Activated CD4-positive, CD25-positive, alpha-beta regulatory T cell (primary cell): ENCODE results near the gene SRL.

Experiments used
- DNase-seq, 4 experiments: peaks; one replicate each; lab custom pipeline; 2025; lab: John Stamatoyannopoulos, UW

SRL gene

GRCh38 chr16:4200781-4201137 lies 41.1 kb downstream of the SRL start:
- no peak for DNase-seq

- DNase-seq, result peak in 1 of 4 experiments; percentile 6
These were observed 41.7 kb downstream of the SRL start for GRCh38 chr16:4200000-4200780.

- no peak for DNase-seq
These were observed 43.1 kb downstream of the SRL start for GRCh38 chr16:4198816-4199215.

GRCh38 chr16:4194661-4195060 lies 47.2 kb downstream of the SRL start:
- DNase-seq, result no peak

GRCh38 chr16:4193920-4194319 lies 48.0 kb downstream of the SRL start:
- DNase-seq, result no peak

GRCh38 chr16:4192206-4192605 lies 49.7 kb downstream of the SRL start:
- DNase-seq, result no peak

- no peak for DNase-seq
These were observed 51.1 kb downstream of the SRL start for GRCh38 chr16:4190712-4191333.

- DNase-seq, result no peak
These were observed 51.8 kb downstream of the SRL start for GRCh38 chr16:4190086-4190485.

- DNase-seq, result no peak
These were observed 57.7 kb downstream of the SRL start for GRCh38 chr16:4184038-4184702.

GRCh38 chr16:4183237-4184037 lies 58.4 kb downstream of the SRL start:
- DNase-seq, result peak; percentile 61 to 81 (median 72)

- DNase-seq, result no peak
These were observed 59.2 kb downstream of the SRL start for GRCh38 chr16:4182581-4183236.

GRCh38 chr16:4180511-4180910 lies 61.4 kb downstream of the SRL start:
- no peak for DNase-seq

GRCh38 chr16:4179763-4180260 lies 62.1 kb downstream of the SRL start:
- DNase-seq, result no peak

- DNase-seq, result no peak
These were observed 62.9 kb downstream of the SRL start for GRCh38 chr16:4179020-4179419.

GRCh38 chr16:4178468-4179010 lies 63.3 kb downstream of the SRL start:
- no peak for DNase-seq

GRCh38 chr16:4176906-4177417 lies 64.9 kb downstream of the SRL start:
- no peak for DNase-seq

GRCh38 chr16:4175849-4176248 lies 66.0 kb downstream of the SRL start:
- DNase-seq, result no peak

GRCh38 chr16:4172070-4172469 lies 69.8 kb downstream of the SRL start:
- no peak for DNase-seq

- no peak for DNase-seq
These were observed 72.5 kb downstream of the SRL start for GRCh38 chr16:4169415-4169814.

GRCh38 chr16:4166821-4167220 lies 75.1 kb downstream of the SRL start:
- no peak for DNase-seq
